EL (cell line): ENCODE measurements around the gene JAK2.
A peak's percentile ranks its signal among the peaks of the same experiment; 100 is the strongest.
"Not testable (repeated sequence)": the region's sequence is repeated elsewhere in the genome, so short reads cannot be mapped to it uniquely, and the experiment has no call there.

Experiments used
- DNase-seq: peaks from one replicate; pipeline ENCODE4 v3.0.0-alpha.2; 2016

Gene JAK2

GRCh38 chr9:4982721-4983482, 2.2 kb upstream of the JAK2 start:
- no peak for DNase-seq

GRCh38 chr9:4983601-4984165, 1.4 kb upstream of the JAK2 start:
- no peak for DNase-seq

- no peak for DNase-seq
Measured at GRCh38 chr9:4984171-4984620, 876 bp upstream of the JAK2 start.

- peak; percentile 63 for DNase-seq
Measured at GRCh38 chr9:4985386-4986266, 554 bp downstream of the JAK2 start.

GRCh38 chr9:4986296-4986695, 1.2 kb downstream of the JAK2 start:
- no peak for DNase-seq

- no peak for DNase-seq
Measured at GRCh38 chr9:4986783-4987182, 1.7 kb downstream of the JAK2 start.

GRCh38 chr9:4987961-4988421, 2.9 kb downstream of the JAK2 start:
- peak; percentile 72 for DNase-seq

- no peak for DNase-seq
Measured at GRCh38 chr9:4992872-4993271, 7.8 kb downstream of the JAK2 start.

- DNase-seq, result no peak
Measured at GRCh38 chr9:4994166-4994890, 9.3 kb downstream of the JAK2 start.

- DNase-seq, result no peak
Measured at GRCh38 chr9:4997196-4997595, 12.1 kb downstream of the JAK2 start.

- DNase-seq, result no peak
Measured at GRCh38 chr9:4997631-4998030, 12.6 kb downstream of the JAK2 start.

- peak; percentile 17 for DNase-seq
Measured at GRCh38 chr9:5002811-5003210, 17.7 kb downstream of the JAK2 start.

GRCh38 chr9:5004481-5004880, 19.4 kb downstream of the JAK2 start:
- DNase-seq, result no peak

GRCh38 chr9:5008202-5008601, 23.1 kb downstream of the JAK2 start:
- DNase-seq, result peak; percentile 23

- no peak for DNase-seq
Measured at GRCh38 chr9:5013374-5013773, 28.3 kb downstream of the JAK2 start.

- DNase-seq, result no peak
Measured at GRCh38 chr9:5015934-5016333, 30.9 kb downstream of the JAK2 start.

- peak; percentile 33 for DNase-seq
Measured at GRCh38 chr9:5025416-5025815, 40.3 kb downstream of the JAK2 start.

- DNase-seq, result not testable (repeated sequence)
Measured at GRCh38 chr9:5031941-5032340, 46.9 kb downstream of the JAK2 start.

GRCh38 chr9:5040730-5041389, 55.8 kb downstream of the JAK2 start:
- no peak for DNase-seq

GRCh38 chr9:5041390-5042115, 56.5 kb downstream of the JAK2 start:
- DNase-seq, result no peak

GRCh38 chr9:5042661-5043178, 57.6 kb downstream of the JAK2 start:
- no peak for DNase-seq
